ENCODE data around the gene CILP. TPM values are rescaled to one million over a fixed set of nuclear protein-coding genes. Genes with fewer than 3 reads are reported as not detected.

CILP gene
- total RNA-seq, 4 donors from 2014 or later = 14.4 to 26.9 (median 17.8) TPM

- DNase-seq = no peak
Observed at GRCh38 chr15:65219137-65219536, 7.9 kb upstream of the CILP start.

GRCh38 chr15:65217526-65218482 is 6.5 kb upstream of the CILP start:
- H3K27me3 ChIP-seq = no peaks in the 10 kb centered on the region
- H3K36me3 ChIP-seq = no peaks in the 10 kb centered on the region
- no peaks in the 10 kb centered on the region for H3K4me1 ChIP-seq
- H3K4me3 ChIP-seq = no peak overlapping the region
- H3K27ac ChIP-seq = no peak overlapping the region
- no peak for DNase-seq
- H3K9me3 ChIP-seq = no peaks in the 10 kb centered on the region
- TF ChIP-seq CTCF (IDR thresholded peaks at IDR 0.05) = no peak

More at GRCh38 chr15:65219137-65219536, 7.9 kb upstream of the CILP start:
- Histone ChIP-seq H3K27ac (no peak overlapping the region), H3K27me3 (no peaks in the 10 kb centered on the region), H3K9me3 (no peaks in the 10 kb centered on the region), H3K4me1 (no peaks in the 10 kb centered on the region), H3K4me3 (no peak overlapping the region), H3K36me3 (no peaks in the 10 kb centered on the region)
- TF ChIP-seq CTCF (IDR thresholded peaks at IDR 0.05) (no peak), POLR2A (IDR thresholded peaks at IDR 0.05) (no peak)

GRCh38 chr15:65215496-65215895 is 4.2 kb upstream of the CILP start:
- no peaks in the 10 kb centered on the region for H3K27me3 ChIP-seq
- TF ChIP-seq CTCF (IDR thresholded peaks at IDR 0.05) = no peak
- no peak for TF ChIP-seq POLR2A (IDR thresholded peaks at IDR 0.05)
- no peaks in the 10 kb centered on the region for H3K36me3 ChIP-seq
- H3K9me3 ChIP-seq = no peaks in the 10 kb centered on the region
- H3K27ac ChIP-seq = no peak overlapping the region
- H3K4me1 ChIP-seq = no peaks in the 10 kb centered on the region
- DNase-seq = no peak
- no peak overlapping the region for H3K4me3 ChIP-seq

- Histone ChIP-seq H3K9me3 (no peaks in the 10 kb centered on the region), H3K36me3 (no peaks in the 10 kb centered on the region), H3K4me1 (no peaks in the 10 kb centered on the region), H3K27me3 (no peaks in the 10 kb centered on the region), H3K4me3 (no peak overlapping the region), H3K27ac (no peak overlapping the region)
- DNase-seq = no peak
- TF ChIP-seq CTCF (IDR thresholded peaks at IDR 0.05) (no peak), POLR2A (IDR thresholded peaks at IDR 0.05) (no peak)
Observed at GRCh38 chr15:65214010-65214409, 2.7 kb upstream of the CILP start.

GRCh38 chr15:65213241-65213640 is 2.0 kb upstream of the CILP start:
- H3K27ac ChIP-seq = no peak overlapping the region
- H3K4me3 ChIP-seq = no peak overlapping the region
- H3K9me3 ChIP-seq = no peaks in the 10 kb centered on the region
- no peak for TF ChIP-seq CTCF (IDR thresholded peaks at IDR 0.05)
- TF ChIP-seq POLR2A (IDR thresholded peaks at IDR 0.05) = no peak
- no peak for DNase-seq
- H3K27me3 ChIP-seq = no peaks in the 10 kb centered on the region
- H3K4me1 ChIP-seq = no peaks in the 10 kb centered on the region
- H3K36me3 ChIP-seq = no peaks in the 10 kb centered on the region

Measured in Peyer's patch (tissue), 4 donors.